ENCODE data around the gene GPC5. TPM values are rescaled to one million over a fixed set of nuclear protein-coding genes. Genes with fewer than 3 reads are reported as not detected.

Gene GPC5
- total and polyA plus RNA-seq, 2 donors: 0.25 to 0.28 TPM

- H3K36me3 ChIP-seq (ENCODE audit: control insufficient read depth in 2 of 2, insufficient read depth in 2 of 2, low read length in 1 of 2): no peaks in the 10 kb centered on the region
- WGBS: 95% methylated on average over 3 of the region's 3 CpGs
These were observed 326.2 kb downstream of the GPC5 start for GRCh38 chr13:91724591-91724990.

DNA sequence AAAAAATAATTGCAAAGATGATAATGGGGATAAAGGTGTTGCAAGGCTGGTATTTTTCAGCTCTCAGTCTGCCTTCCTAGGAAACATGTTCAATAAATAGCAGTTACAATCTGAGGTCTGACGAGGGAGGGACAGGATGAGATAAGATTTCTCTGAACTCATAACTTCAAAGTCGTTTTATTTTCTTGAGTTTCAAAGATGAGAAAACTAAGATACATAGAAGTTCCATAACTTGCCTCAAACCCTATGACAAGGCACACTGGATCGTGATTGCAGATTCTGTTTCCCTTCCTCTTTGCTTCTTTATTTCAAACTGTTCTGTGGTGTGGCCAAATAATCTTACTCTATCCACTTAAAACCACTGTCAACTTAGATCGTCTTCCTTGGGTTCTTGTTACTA lies 327.2 kb downstream of the GPC5 start:
- DNase-seq (ENCODE audit: low read depth in 6 of 9, low spot score in 9 of 9): no peak
- no peak overlapping the region for H3K27ac ChIP-seq (ENCODE audit: low read depth in 1 of 2, low read length in 1 of 2)
- no peaks in the 10 kb centered on the region for H3K4me1 ChIP-seq (ENCODE audit: control insufficient read depth in 2 of 2, insufficient read depth in 2 of 2, low read length in 2 of 2)
- 18% methylated on average over 4 of the region's 4 CpGs for WGBS
- H3K27me3 ChIP-seq (ENCODE audit: control insufficient read depth in 2 of 2, insufficient read depth in 1 of 2, low read length in 1 of 2): no peaks in the 10 kb centered on the region
- no peaks in the 10 kb centered on the region for H3K36me3 ChIP-seq (ENCODE audit: control insufficient read depth in 2 of 2, insufficient read depth in 2 of 2, low read length in 1 of 2)
- H3K4me3 ChIP-seq (ENCODE audit: low read length in 2 of 2): no peak overlapping the region
- H3K9me3 ChIP-seq (ENCODE audit: control insufficient read depth in 2 of 2, insufficient read depth in 1 of 2, low read length in 1 of 2): no peaks in the 10 kb centered on the region

More at GRCh38 chr13:91724591-91724990, 326.2 kb downstream of the GPC5 start:
- no peaks in the 10 kb centered on the region for H3K4me1 ChIP-seq (ENCODE audit: control insufficient read depth in 2 of 2, insufficient read depth in 2 of 2, low read length in 2 of 2)
- no peaks in the 10 kb centered on the region for H3K9me3 ChIP-seq (ENCODE audit: control insufficient read depth in 2 of 2, insufficient read depth in 1 of 2, low read length in 1 of 2)
- H3K27me3 ChIP-seq (ENCODE audit: control insufficient read depth in 2 of 2, insufficient read depth in 1 of 2, low read length in 1 of 2): no peaks in the 10 kb centered on the region
- DNase-seq (ENCODE audit: low read depth in 6 of 9, low spot score in 9 of 9): no peak
- H3K27ac ChIP-seq (ENCODE audit: low read depth in 1 of 2, low read length in 1 of 2): no peak overlapping the region
- no peak overlapping the region for H3K4me3 ChIP-seq (ENCODE audit: low read length in 2 of 2)

DNA sequence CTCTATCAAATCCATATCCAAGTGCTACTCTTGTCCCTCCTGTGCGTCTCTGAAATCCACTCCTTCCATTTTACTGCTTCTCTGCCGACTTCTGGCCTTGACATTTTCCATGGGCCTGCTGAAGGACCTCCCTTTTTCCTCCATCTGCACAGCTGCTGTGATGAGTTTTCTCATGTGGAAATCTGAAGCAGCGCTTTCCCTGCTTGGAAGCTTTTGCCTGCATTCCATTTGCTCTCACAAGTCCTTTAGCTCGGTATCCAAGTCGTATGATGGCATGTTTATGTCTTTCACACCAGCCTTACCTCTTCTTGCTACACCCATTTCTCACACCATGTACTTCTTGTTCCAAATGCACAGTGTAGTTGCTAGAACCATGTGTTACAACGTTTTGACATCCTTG lies 328.2 kb downstream of the GPC5 start:
- no peak for DNase-seq (ENCODE audit: low read depth in 6 of 9, low spot score in 9 of 9)
- Histone ChIP-seq H3K27me3 (ENCODE audit: control insufficient read depth in 2 of 2, insufficient read depth in 1 of 2, low read length in 1 of 2) (no peaks in the 10 kb centered on the region), H3K36me3 (ENCODE audit: control insufficient read depth in 2 of 2, insufficient read depth in 2 of 2, low read length in 1 of 2) (no peaks in the 10 kb centered on the region), H3K27ac (ENCODE audit: low read depth in 1 of 2, low read length in 1 of 2) (no peak overlapping the region), H3K4me1 (ENCODE audit: control insufficient read depth in 2 of 2, insufficient read depth in 2 of 2, low read length in 2 of 2) (no peaks in the 10 kb centered on the region), H3K4me3 (ENCODE audit: low read length in 2 of 2) (no peak overlapping the region), H3K9me3 (ENCODE audit: control insufficient read depth in 2 of 2, insufficient read depth in 1 of 2, low read length in 1 of 2) (no peaks in the 10 kb centered on the region)
- 90% methylated on average over 6 of the region's 6 CpGs for WGBS

DNA sequence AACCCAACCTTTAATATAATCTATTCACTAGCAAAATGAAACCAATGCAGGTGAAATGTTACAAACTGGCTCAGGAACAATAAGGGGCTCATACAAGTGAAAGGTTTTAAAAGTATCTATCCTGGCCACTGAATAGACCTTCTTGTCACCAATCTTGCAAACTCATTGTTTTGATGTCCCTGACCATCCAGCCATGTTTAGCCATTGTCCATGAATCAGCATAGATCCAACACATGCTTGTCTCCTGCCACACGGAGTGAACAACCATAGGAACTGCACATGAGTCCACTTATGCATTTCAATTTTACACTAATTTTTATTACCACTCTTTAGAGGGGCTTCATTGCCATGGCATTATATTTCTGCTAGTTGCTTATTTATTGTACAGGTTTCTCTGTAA lies 331.4 kb downstream of the GPC5 start:
- DNase-seq (ENCODE audit: low read depth in 6 of 9, low spot score in 9 of 9): no peak
- Histone ChIP-seq H3K36me3 (ENCODE audit: control insufficient read depth in 2 of 2, insufficient read depth in 2 of 2, low read length in 1 of 2) (no peaks in the 10 kb centered on the region), H3K27me3 (ENCODE audit: control insufficient read depth in 2 of 2, insufficient read depth in 1 of 2, low read length in 1 of 2) (no peaks in the 10 kb centered on the region), H3K4me1 (ENCODE audit: control insufficient read depth in 2 of 2, insufficient read depth in 2 of 2, low read length in 2 of 2) (no peaks in the 10 kb centered on the region), H3K9me3 (ENCODE audit: control insufficient read depth in 2 of 2, insufficient read depth in 1 of 2, low read length in 1 of 2) (no peaks in the 10 kb centered on the region), H3K4me3 (ENCODE audit: low read length in 2 of 2) (no peak overlapping the region), H3K27ac (ENCODE audit: low read depth in 1 of 2, low read length in 1 of 2) (no peak overlapping the region)
- 83% methylated on average over 1 of the region's 1 CpG for WGBS

GRCh38 chr13:91739751-91740150 lies 341.3 kb downstream of the GPC5 start:
- DNase-seq (ENCODE audit: low read depth in 6 of 9, low spot score in 9 of 9): no peak
- H3K4me3 ChIP-seq (ENCODE audit: low read length in 2 of 2): no peak overlapping the region
- no peaks in the 10 kb centered on the region for H3K9me3 ChIP-seq (ENCODE audit: control insufficient read depth in 2 of 2, insufficient read depth in 1 of 2, low read length in 1 of 2)
- no peak overlapping the region for H3K27ac ChIP-seq (ENCODE audit: low read depth in 1 of 2, low read length in 1 of 2)
- H3K4me1 ChIP-seq (ENCODE audit: control insufficient read depth in 2 of 2, insufficient read depth in 2 of 2, low read length in 2 of 2): no peaks in the 10 kb centered on the region
- H3K27me3 ChIP-seq (ENCODE audit: control insufficient read depth in 2 of 2, insufficient read depth in 1 of 2, low read length in 1 of 2): no peaks in the 10 kb centered on the region
- no peaks in the 10 kb centered on the region for H3K36me3 ChIP-seq (ENCODE audit: control insufficient read depth in 2 of 2, insufficient read depth in 2 of 2, low read length in 1 of 2)
- WGBS: 97% methylated on average over 2 of the region's 2 CpGs

DNA sequence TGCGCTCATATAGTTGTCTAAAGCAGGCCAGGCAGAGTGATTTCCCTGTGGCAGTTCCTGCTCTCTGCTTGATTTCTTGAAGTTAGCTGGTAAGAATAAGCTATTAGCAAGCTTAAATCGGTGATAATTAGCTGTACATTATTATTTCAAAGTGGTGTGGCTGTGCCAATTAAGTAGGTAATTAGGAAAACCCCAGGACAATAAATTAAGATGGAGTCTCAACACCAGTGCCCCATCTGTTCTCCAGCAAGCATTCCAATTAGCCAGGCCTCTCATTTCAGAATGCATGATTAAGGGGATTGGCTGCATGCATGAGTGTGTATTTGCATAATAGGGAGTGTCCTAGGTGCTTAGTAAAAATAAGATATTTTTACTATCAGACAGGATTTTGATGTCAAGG lies 342.3 kb downstream of the GPC5 start:
- H3K27me3 ChIP-seq (ENCODE audit: control insufficient read depth in 2 of 2, insufficient read depth in 1 of 2, low read length in 1 of 2): no peaks in the 10 kb centered on the region
- no peak overlapping the region for H3K4me3 ChIP-seq (ENCODE audit: low read length in 2 of 2)
- 90% methylated on average over 2 of the region's 2 CpGs for WGBS
- H3K36me3 ChIP-seq (ENCODE audit: control insufficient read depth in 2 of 2, insufficient read depth in 2 of 2, low read length in 1 of 2): no peaks in the 10 kb centered on the region
- DNase-seq (ENCODE audit: low read depth in 6 of 9, low spot score in 9 of 9): no peak
- H3K4me1 ChIP-seq (ENCODE audit: control insufficient read depth in 2 of 2, insufficient read depth in 2 of 2, low read length in 2 of 2): no peaks in the 10 kb centered on the region
- no peaks in the 10 kb centered on the region for H3K9me3 ChIP-seq (ENCODE audit: control insufficient read depth in 2 of 2, insufficient read depth in 1 of 2, low read length in 1 of 2)
- no peak overlapping the region for H3K27ac ChIP-seq (ENCODE audit: low read depth in 1 of 2, low read length in 1 of 2)

DNA sequence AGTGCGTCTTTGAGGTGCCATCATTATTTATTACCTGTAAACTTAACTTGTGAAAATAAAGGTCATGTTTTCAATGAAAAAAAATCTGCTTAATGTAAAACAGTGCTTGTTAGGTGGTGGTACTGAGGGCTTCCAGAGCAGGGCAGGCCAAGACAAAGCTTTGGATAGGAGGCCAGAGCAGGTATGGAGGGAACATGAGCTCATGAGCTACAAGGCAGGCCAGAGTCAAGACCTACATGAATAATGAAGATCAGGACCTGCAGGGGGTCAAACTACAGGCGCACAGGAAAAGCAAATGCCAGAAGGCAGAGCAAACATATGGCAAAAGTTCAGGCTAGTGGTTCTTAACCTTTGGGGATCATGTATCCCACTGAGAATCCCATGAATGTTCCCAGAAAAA lies 343.5 kb downstream of the GPC5 start:
- H3K36me3 ChIP-seq (ENCODE audit: control insufficient read depth in 2 of 2, insufficient read depth in 2 of 2, low read length in 1 of 2): no peaks in the 10 kb centered on the region
- no peak overlapping the region for H3K27ac ChIP-seq (ENCODE audit: low read depth in 1 of 2, low read length in 1 of 2)
- 93% methylated on average over 2 of the region's 2 CpGs for WGBS

DNA sequence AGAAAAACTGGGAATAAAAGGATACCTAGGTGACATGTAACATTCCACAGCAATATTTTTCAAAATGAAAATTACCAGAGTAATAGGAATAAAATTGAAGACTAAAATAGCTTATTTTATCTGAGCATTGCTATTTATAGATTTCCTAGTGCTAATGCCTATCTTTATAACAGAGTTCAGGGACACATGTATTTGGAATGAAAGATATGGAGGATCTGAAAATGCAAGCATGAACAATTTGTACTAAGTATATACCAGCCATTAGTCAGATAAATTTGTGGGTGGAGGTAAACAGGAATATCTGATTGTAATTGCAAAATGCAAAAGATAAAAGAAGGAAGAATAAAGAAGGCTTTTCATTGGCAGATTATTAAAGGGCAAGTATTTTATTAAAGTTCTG lies 345.9 kb downstream of the GPC5 start:
- H3K27ac ChIP-seq (ENCODE audit: low read depth in 1 of 2, low read length in 1 of 2): no peak overlapping the region
- DNase-seq (ENCODE audit: low read depth in 6 of 9, low spot score in 9 of 9): no peak
- H3K9me3 ChIP-seq (ENCODE audit: control insufficient read depth in 2 of 2, insufficient read depth in 1 of 2, low read length in 1 of 2): no peaks in the 10 kb centered on the region
- no peaks in the 10 kb centered on the region for H3K36me3 ChIP-seq (ENCODE audit: control insufficient read depth in 2 of 2, insufficient read depth in 2 of 2, low read length in 1 of 2)
- H3K4me3 ChIP-seq (ENCODE audit: low read length in 2 of 2): no peak overlapping the region
- H3K27me3 ChIP-seq (ENCODE audit: control insufficient read depth in 2 of 2, insufficient read depth in 1 of 2, low read length in 1 of 2): no peaks in the 10 kb centered on the region
- no peaks in the 10 kb centered on the region for H3K4me1 ChIP-seq (ENCODE audit: control insufficient read depth in 2 of 2, insufficient read depth in 2 of 2, low read length in 2 of 2)

More for the DNA sequence above, 343.5 kb downstream of the GPC5 start:
- no peak overlapping the region for H3K4me3 ChIP-seq (ENCODE audit: low read length in 2 of 2)
- H3K9me3 ChIP-seq (ENCODE audit: control insufficient read depth in 2 of 2, insufficient read depth in 1 of 2, low read length in 1 of 2): no peaks in the 10 kb centered on the region
- H3K27me3 ChIP-seq (ENCODE audit: control insufficient read depth in 2 of 2, insufficient read depth in 1 of 2, low read length in 1 of 2): no peaks in the 10 kb centered on the region
- H3K4me1 ChIP-seq (ENCODE audit: control insufficient read depth in 2 of 2, insufficient read depth in 2 of 2, low read length in 2 of 2): no peaks in the 10 kb centered on the region
- DNase-seq (ENCODE audit: low read depth in 6 of 9, low spot score in 9 of 9): no peak

DNA sequence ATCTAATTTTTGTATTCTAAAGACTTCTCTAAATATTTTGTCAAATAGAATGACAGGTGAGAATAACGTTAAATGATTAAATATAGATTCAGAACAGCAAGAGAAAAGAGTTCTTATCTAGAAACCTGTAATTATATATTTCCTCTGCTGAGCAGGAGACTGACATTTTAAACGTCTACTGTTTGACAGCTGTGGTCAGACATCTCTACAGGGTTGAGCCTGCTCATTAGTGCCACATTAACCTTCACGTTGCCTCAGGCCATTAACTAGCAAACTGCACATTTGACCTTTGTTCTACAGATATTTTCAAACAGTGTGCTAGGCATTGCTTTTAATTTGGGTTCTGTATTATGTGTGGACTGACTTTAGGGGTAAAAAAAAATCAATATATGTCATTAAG lies 347.5 kb downstream of the GPC5 start:
- no peaks in the 10 kb centered on the region for H3K9me3 ChIP-seq (ENCODE audit: control insufficient read depth in 2 of 2, insufficient read depth in 1 of 2, low read length in 1 of 2)
- H3K27ac ChIP-seq (ENCODE audit: low read depth in 1 of 2, low read length in 1 of 2): no peak overlapping the region
- no peak overlapping the region for H3K4me3 ChIP-seq (ENCODE audit: low read length in 2 of 2)
- no peaks in the 10 kb centered on the region for H3K27me3 ChIP-seq (ENCODE audit: control insufficient read depth in 2 of 2, insufficient read depth in 1 of 2, low read length in 1 of 2)
- no peaks in the 10 kb centered on the region for H3K4me1 ChIP-seq (ENCODE audit: control insufficient read depth in 2 of 2, insufficient read depth in 2 of 2, low read length in 2 of 2)
- WGBS: 53% methylated on average over 3 of the region's 3 CpGs
- no peaks in the 10 kb centered on the region for H3K36me3 ChIP-seq (ENCODE audit: control insufficient read depth in 2 of 2, insufficient read depth in 2 of 2, low read length in 1 of 2)
- DNase-seq (ENCODE audit: low read depth in 6 of 9, low spot score in 9 of 9): no peak

DNA sequence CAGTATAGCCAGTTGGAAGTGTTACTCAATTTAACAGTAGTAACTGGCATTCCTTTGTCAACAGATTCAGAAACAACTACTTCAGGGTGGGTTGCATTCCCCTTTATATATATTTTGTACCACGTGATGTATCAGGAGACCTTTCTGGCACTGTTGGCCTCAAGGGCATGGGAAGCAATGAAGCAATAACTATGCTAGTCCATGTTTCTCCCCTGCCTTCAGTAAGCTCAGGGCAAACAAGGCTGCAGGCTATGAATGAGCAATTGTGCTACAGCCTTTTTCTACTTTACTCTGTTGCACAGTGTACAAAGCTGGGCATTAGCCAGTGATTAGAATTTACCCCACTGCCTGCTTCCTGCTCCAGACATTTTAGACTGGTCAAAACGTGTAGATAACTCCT lies 348.8 kb downstream of the GPC5 start:
- Histone ChIP-seq H3K4me3 (ENCODE audit: low read length in 2 of 2) (no peak overlapping the region), H3K9me3 (ENCODE audit: control insufficient read depth in 2 of 2, insufficient read depth in 1 of 2, low read length in 1 of 2) (no peaks in the 10 kb centered on the region), H3K27me3 (ENCODE audit: control insufficient read depth in 2 of 2, insufficient read depth in 1 of 2, low read length in 1 of 2) (no peaks in the 10 kb centered on the region), H3K27ac (ENCODE audit: low read depth in 1 of 2, low read length in 1 of 2) (no peak overlapping the region), H3K36me3 (ENCODE audit: control insufficient read depth in 2 of 2, insufficient read depth in 2 of 2, low read length in 1 of 2) (no peaks in the 10 kb centered on the region), H3K4me1 (ENCODE audit: control insufficient read depth in 2 of 2, insufficient read depth in 2 of 2, low read length in 2 of 2) (no peaks in the 10 kb centered on the region)
- DNase-seq (ENCODE audit: low read depth in 6 of 9, low spot score in 9 of 9): no peak
- 76% methylated on average over 2 of the region's 2 CpGs for WGBS

All from thymus (tissue), 11 donors.